Uterus (tissue), 4 donors: ENCODE data around the gene CABP7. TPM values are rescaled to one million over a fixed set of nuclear protein-coding genes. Genes with fewer than 3 reads are reported as not detected.
A peak's percentile ranks its signal among the peaks of the same experiment; 100 is the strongest.

Source experiments
- DNase-seq, 2 donors: peaks; one replicate each; pipeline ENCODE4 v3.0.0-alpha.2; 2019 to 2020
- H3K27ac ChIP-seq, 2 donors: fragments of 200-600 bp; sonication (generic); 1 replicate in 1 of 2; 2 replicates in 1 of 2; pipeline ENCODE4 v1.5.1; 2016 to 2018
- H3K27me3 ChIP-seq, 2 donors: fragments of 200-600 bp; sonication (generic); one replicate each; pipeline ENCODE4 v1.5.1; 2018 to 2019; ENCODE audit warnings: control low read depth in 1 of 2
- H3K36me3 ChIP-seq, 2 donors: fragments of 200-600 bp; sonication (generic); one replicate each; pipeline ENCODE4 v1.5.1; 2019; ENCODE audit warnings: control low read depth in 1 of 2
- H3K4me1 ChIP-seq, 2 donors: fragments of 200-600 bp; sonication (generic); one replicate each; pipeline ENCODE4 v1.5.1; 2018 to 2019; ENCODE audit warnings: control low read depth in 1 of 2
- H3K4me3 ChIP-seq, 2 donors: fragments of 200-600 bp; sonication (generic); 1 replicate in 1 of 2; 2 replicates in 1 of 2; pipeline ENCODE4 v1.5.1; 2018 to 2019; ENCODE audit warnings: mild to moderate bottlenecking in 1 of 2
- H3K9me3 ChIP-seq, 2 donors: fragments of 200-600 bp; sonication (generic); one replicate each; pipeline ENCODE4 v1.5.1; 2019; ENCODE audit warnings: control low read depth in 1 of 2
- POLR2A ChIP-seq, 2 donors: fragments of 450-650 bp; IDR thresholded peaks; one replicate each; pipeline ENCODE4 v1.6.1; 2016; ENCODE audit warnings: antibody characterized with exemption in 2 of 2, mild to moderate bottlenecking in 1 of 2, moderate library complexity in 1 of 2
- intact Hi-C: fragments of 100-400 bp; cut with DNase I; formaldehyde crosslinking; loops from one replicate; pipeline ENCODE4 v1.15.1; 2023; ENCODE audit warnings: low total_unique reads
- total RNA-seq, 4 donors: library from RNA; depleted of rRNA in 3 of 4; stranded (reverse); fragments of >200 nt in 3 of 4; gene quantifications; one replicate each; pipeline versions ENCODE4 v1.1.0 to v1.2.4, GENCODE V29; 2014 to 2023
- TF ChIP-seq, protein P1 (sequence below), 4 experiments: fragments of 200-600 bp in 2 of 4; fragments of 450-650 bp in 2 of 4; sonication (generic) in 2 of 4; IDR thresholded peaks; one replicate each; pipeline ENCODE4 v1.5.1; 2016 to 2019; ENCODE audit warnings: antibody characterized with exemption in 4 of 4, mild to moderate bottlenecking in 2 of 4, moderate library complexity in 1 of 4
- donor health status: DM: yes; HTN: yes; CAD: no.

CABP7 gene
- total RNA-seq, 4 donors from 2014 or later = 0.14 TPM; not detected in 3

DNA sequence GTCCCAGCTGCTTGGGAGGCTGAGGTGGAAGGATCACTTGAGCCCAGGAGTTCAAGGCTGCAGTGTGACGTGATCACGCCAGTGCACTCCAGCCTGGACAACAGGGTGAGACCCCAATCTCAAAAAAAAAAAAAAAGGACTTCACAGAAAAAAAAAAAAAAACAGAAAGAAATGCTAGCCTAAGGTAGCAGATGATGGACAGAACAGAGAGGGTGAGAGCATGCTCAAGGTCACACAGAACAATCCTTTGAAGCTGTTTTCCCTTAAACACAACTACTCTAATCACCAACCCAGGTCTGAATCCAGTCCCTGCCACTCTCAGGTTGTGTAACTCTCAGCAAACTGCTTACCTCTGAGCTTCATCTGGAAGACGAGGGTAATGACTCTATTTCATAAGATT is 37.3 kb downstream of the CABP7 start:
- Histone ChIP-seq H3K27me3 (no peaks in the 10 kb centered on the region), H3K4me3 (no peak overlapping the region), H3K9me3 (no peaks in the 10 kb centered on the region), H3K27ac (no peak overlapping the region), H3K4me1 (no peaks in the 10 kb centered on the region), H3K36me3 (no peaks in the 10 kb centered on the region)
- TF ChIP-seq POLR2A (IDR thresholded peaks at IDR 0.05) = no peak
- TF ChIP-seq, protein P1, sequence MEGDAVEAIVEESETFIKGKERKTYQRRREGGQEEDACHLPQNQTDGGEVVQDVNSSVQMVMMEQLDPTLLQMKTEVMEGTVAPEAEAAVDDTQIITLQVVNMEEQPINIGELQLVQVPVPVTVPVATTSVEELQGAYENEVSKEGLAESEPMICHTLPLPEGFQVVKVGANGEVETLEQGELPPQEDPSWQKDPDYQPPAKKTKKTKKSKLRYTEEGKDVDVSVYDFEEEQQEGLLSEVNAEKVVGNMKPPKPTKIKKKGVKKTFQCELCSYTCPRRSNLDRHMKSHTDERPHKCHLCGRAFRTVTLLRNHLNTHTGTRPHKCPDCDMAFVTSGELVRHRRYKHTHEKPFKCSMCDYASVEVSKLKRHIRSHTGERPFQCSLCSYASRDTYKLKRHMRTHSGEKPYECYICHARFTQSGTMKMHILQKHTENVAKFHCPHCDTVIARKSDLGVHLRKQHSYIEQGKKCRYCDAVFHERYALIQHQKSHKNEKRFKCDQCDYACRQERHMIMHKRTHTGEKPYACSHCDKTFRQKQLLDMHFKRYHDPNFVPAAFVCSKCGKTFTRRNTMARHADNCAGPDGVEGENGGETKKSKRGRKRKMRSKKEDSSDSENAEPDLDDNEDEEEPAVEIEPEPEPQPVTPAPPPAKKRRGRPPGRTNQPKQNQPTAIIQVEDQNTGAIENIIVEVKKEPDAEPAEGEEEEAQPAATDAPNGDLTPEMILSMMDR (IDR thresholded peaks at IDR 0.05) = no peak
- intact Hi-C loops = no loop called here
- no peak for DNase-seq

- H3K27ac ChIP-seq = no peak overlapping the region
- H3K4me1 ChIP-seq = no peaks in the 10 kb centered on the region
- no peaks in the 10 kb centered on the region for H3K9me3 ChIP-seq
- no peaks in the 10 kb centered on the region for H3K36me3 ChIP-seq
- DNase-seq = no peak
- intact Hi-C loops = no loop called here
- no peak overlapping the region for H3K4me3 ChIP-seq
- no peaks in the 10 kb centered on the region for H3K27me3 ChIP-seq
- TF ChIP-seq, protein P1 (IDR thresholded peaks at IDR 0.05) = no peak
- no peak for TF ChIP-seq POLR2A (IDR thresholded peaks at IDR 0.05)
Measured at GRCh38 chr22:29758068-29758622, 38.3 kb downstream of the CABP7 start.

DNA sequence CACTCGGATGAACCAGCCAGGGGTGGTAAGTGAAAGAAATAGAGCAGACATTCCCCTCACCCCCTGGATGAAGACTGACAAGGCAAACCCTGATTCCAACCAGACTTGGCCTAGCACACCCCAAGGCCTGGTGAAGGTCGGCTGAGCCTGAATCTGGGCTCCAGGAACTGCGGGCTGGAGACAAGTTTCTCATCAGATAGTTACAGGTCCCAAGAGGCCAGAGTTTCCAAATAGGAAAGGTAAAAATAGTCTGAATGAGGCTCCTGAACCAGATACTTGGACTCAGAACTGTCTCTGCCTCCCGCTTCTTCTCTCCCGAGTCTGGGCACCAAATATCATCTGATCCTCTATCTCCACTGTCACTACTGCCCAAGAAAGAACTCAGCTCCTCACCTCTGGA is 39.2 kb downstream of the CABP7 start:
- no peak overlapping the region for H3K4me3 ChIP-seq
- no peaks in the 10 kb centered on the region for H3K27me3 ChIP-seq
- no peaks in the 10 kb centered on the region for H3K36me3 ChIP-seq
- no peaks in the 10 kb centered on the region for H3K4me1 ChIP-seq
- intact Hi-C loops = no loop called here
- TF ChIP-seq POLR2A (IDR thresholded peaks at IDR 0.05) = no peak
- TF ChIP-seq, protein P1 (IDR thresholded peaks at IDR 0.05) = no peak
- H3K27ac ChIP-seq = no peak overlapping the region
- DNase-seq = no peak
- H3K9me3 ChIP-seq = no peaks in the 10 kb centered on the region

GRCh38 chr22:29762263-29762662 is 42.5 kb downstream of the CABP7 start:
- Histone ChIP-seq H3K27ac (no peak overlapping the region), H3K4me1 (no peaks in the 10 kb centered on the region), H3K36me3 (no peaks in the 10 kb centered on the region), H3K27me3 (no peaks in the 10 kb centered on the region), H3K9me3 (no peaks in the 10 kb centered on the region), H3K4me3 (no peak overlapping the region)
- TF ChIP-seq, protein P1 (IDR thresholded peaks at IDR 0.05) = no peak
- TF ChIP-seq POLR2A (IDR thresholded peaks at IDR 0.05) = no peak
- DNase-seq = no peak
- intact Hi-C loops = no loop called here

DNA sequence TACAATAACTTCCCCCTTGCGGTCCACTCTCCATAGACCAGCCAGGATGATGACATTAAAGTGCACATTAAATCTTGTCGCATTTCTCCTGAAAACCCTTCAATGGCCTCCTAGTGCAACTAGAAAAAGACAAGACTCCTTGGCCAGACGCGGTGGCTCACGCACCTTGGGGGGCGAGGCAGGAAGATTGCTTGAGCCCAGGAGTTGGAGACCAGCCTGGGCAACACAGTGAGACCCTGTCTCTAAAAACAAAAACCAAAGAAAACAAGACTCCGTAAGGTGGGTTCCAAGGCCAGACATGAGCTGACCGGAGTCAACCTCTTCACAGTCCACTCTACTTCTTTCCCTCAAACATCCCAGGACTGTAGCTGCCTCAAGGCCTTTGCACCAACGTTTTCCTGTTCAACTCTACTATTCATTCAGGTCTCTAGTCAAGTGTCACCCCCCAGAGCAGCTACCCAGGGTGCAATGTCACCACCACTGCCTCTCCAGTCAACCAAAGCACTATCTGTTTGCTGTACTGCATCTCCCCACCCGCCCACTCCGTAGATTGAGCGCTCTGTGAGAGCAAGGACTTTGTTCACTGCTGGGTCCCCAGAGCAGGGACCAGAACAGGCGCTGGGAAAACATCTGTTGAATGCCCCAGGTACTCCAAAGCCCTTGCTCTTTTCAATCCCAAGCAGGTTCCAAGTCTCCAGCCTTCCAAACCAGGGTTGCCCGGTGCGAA is 46.3 kb downstream of the CABP7 start:
- Histone ChIP-seq H3K4me3 (peak overlapping the region; percentile 91 to 94), H3K9me3 (no peaks in the 10 kb centered on the region), H3K4me1 (peaks cover 7 to 11% of the 10 kb centered on the region in 2 donors), H3K36me3 (no peaks in the 10 kb centered on the region), H3K27ac (peak overlapping the region; percentile 86), H3K27me3 (no peaks in the 10 kb centered on the region)
- DNase-seq = no peak
- TF ChIP-seq, protein P1 (IDR thresholded peaks at IDR 0.05) = no peak
- TF ChIP-seq POLR2A (IDR thresholded peaks at IDR 0.05) = no peak
- intact Hi-C loops = no loop called here
